ENCODE results near the gene DES. TPM values are rescaled to one million over a fixed set of nuclear protein-coding genes. Genes with fewer than 3 reads are reported as not detected.

DES gene
- total RNA-seq, 1 experiment from 2014 or later: not detected

- no peak for DNase-seq (ENCODE audit: low spot score)
- in situ Hi-C loops (cut with HindIII; ENCODE audit: low sequenced_read_pairs): no loop called here
Measured at GRCh38 chr2:219416235-219416602, 2.0 kb upstream of the DES start.

- in situ Hi-C loops (cut with HindIII; ENCODE audit: low sequenced_read_pairs): no loop called here
- no peak for DNase-seq (ENCODE audit: low spot score)
Measured at GRCh38 chr2:219416938-219417337, 1.2 kb upstream of the DES start.

GRCh38 chr2:219417374-219417773 lies 803 bp upstream of the DES start:
- in situ Hi-C loops (cut with HindIII; ENCODE audit: low sequenced_read_pairs): no loop called here
- no peak for DNase-seq (ENCODE audit: low spot score)

- no peak for DNase-seq (ENCODE audit: low spot score)
- in situ Hi-C loops (cut with HindIII; ENCODE audit: low sequenced_read_pairs): no loop called here
Measured at GRCh38 chr2:219419012-219419324, 791 bp downstream of the DES start.

GRCh38 chr2:219419331-219420197 lies 1.4 kb downstream of the DES start:
- DNase-seq (ENCODE audit: low spot score): no peak
- in situ Hi-C loops (cut with HindIII; ENCODE audit: low sequenced_read_pairs): no loop called here

- DNase-seq (ENCODE audit: low spot score): no peak
- in situ Hi-C loops (cut with HindIII; ENCODE audit: low sequenced_read_pairs): no loop called here
Measured at GRCh38 chr2:219420687-219421086, 2.5 kb downstream of the DES start.

- in situ Hi-C loops (cut with HindIII; ENCODE audit: low sequenced_read_pairs): no loop called here
Measured at GRCh38 chr2:219421323-219421722, 3.1 kb downstream of the DES start.

GRCh38 chr2:219422952-219423534 lies 4.9 kb downstream of the DES start:
- in situ Hi-C loops (cut with HindIII; ENCODE audit: low sequenced_read_pairs): no loop called here
- no peak for DNase-seq (ENCODE audit: low spot score)

More at GRCh38 chr2:219421323-219421722, 3.1 kb downstream of the DES start:
- DNase-seq (ENCODE audit: low spot score): no peak

- in situ Hi-C loops (cut with HindIII; ENCODE audit: low sequenced_read_pairs): no loop called here
- DNase-seq (ENCODE audit: low spot score): no peak
Measured at GRCh38 chr2:219423652-219424377, 5.6 kb downstream of the DES start.

- in situ Hi-C loops (cut with HindIII; ENCODE audit: low sequenced_read_pairs): no loop called here
- no peak for DNase-seq (ENCODE audit: low spot score)
Measured at GRCh38 chr2:219425238-219426067, 7.3 kb downstream of the DES start.

GRCh38 chr2:219426068-219426443 lies 7.9 kb downstream of the DES start:
- DNase-seq (ENCODE audit: low spot score): no peak

GRCh38 chr2:219426534-219427136 lies 8.5 kb downstream of the DES start:
- in situ Hi-C loops (cut with HindIII; ENCODE audit: low sequenced_read_pairs): no loop called here
- DNase-seq (ENCODE audit: low spot score): no peak

More at GRCh38 chr2:219426068-219426443, 7.9 kb downstream of the DES start:
- in situ Hi-C loops (cut with HindIII; ENCODE audit: low sequenced_read_pairs): no loop called here

GRCh38 chr2:219428469-219428868 lies 10.3 kb downstream of the DES start:
- in situ Hi-C loops (cut with HindIII; ENCODE audit: low sequenced_read_pairs): no loop called here
- DNase-seq (ENCODE audit: low spot score): no peak

GRCh38 chr2:219429958-219430606 lies 11.9 kb downstream of the DES start:
- no peak for DNase-seq (ENCODE audit: low spot score)
- in situ Hi-C loops (cut with HindIII; ENCODE audit: low sequenced_read_pairs): no loop called here

GRCh38 chr2:219430633-219431615 lies 12.7 kb downstream of the DES start:
- in situ Hi-C loops (cut with HindIII; ENCODE audit: low sequenced_read_pairs): no loop called here
- DNase-seq (ENCODE audit: low spot score): peak; percentile 61

GRCh38 chr2:219433666-219434467 lies 15.7 kb downstream of the DES start:
- DNase-seq (ENCODE audit: low spot score): peak; percentile 37
- in situ Hi-C loops (cut with HindIII; ENCODE audit: low sequenced_read_pairs): no loop called here

- DNase-seq (ENCODE audit: low spot score): no peak
- in situ Hi-C loops (cut with HindIII; ENCODE audit: low sequenced_read_pairs): no loop called here
Measured at GRCh38 chr2:219434468-219434717, 16.2 kb downstream of the DES start.
